Measurements from ENCODE around the gene SERPINI1. TPM values are rescaled to one million over a fixed set of nuclear protein-coding genes. Genes with fewer than 3 reads are reported as not detected.
A peak's percentile ranks its signal among the peaks of the same experiment; 100 is the strongest.

The SERPINI1 gene
- total RNA-seq, 1 experiment from 2014 or later = 6.0 TPM

GRCh38 chr3:167736264-167736787 lies 805 bp downstream of the SERPINI1 start:
- Histone ChIP-seq H2BK15ac (ENCODE audit: low read depth, low read length) (no peak overlapping the region), H3K4me1 (ENCODE audit: insufficient read depth, low read length) (no peaks in the 10 kb centered on the region), H3K79me2 (ENCODE audit: insufficient read depth, low read length) (peaks cover 18% of the 10 kb centered on the region), H3K4me2 (ENCODE audit: insufficient read depth, insufficient read length, low read length) (peak overlapping the region; percentile 75), H3K23ac (ENCODE audit: insufficient read length, low read depth, low read length) (no peak overlapping the region), H3K23me2 (ENCODE audit: insufficient read length, low read depth, low read length, poor library complexity, severe bottlenecking) (no peaks in the 10 kb centered on the region), H4K5ac (ENCODE audit: insufficient read length, low read depth, low read length) (no peak overlapping the region), H3K79me1 (ENCODE audit: insufficient read depth, low read depth, low read length, poor library complexity, severe bottlenecking) (no peaks in the 10 kb centered on the region), H2BK20ac (ENCODE audit: low read depth, low read length, poor library complexity, severe bottlenecking) (no peak overlapping the region), H4K20me1 (ENCODE audit: control insufficient read depth, insufficient read depth, insufficient read length) (no peaks in the 10 kb centered on the region), H2BK120ac (ENCODE audit: low read depth, low read length, poor library complexity, severe bottlenecking) (no peak overlapping the region), H3K27ac (ENCODE audit: insufficient read length, low read depth, low read length) (no peak overlapping the region), H3K9me3 (ENCODE audit: control insufficient read depth, low read depth, low read length) (no peaks in the 10 kb centered on the region), H4K8ac (replicated peaks; ENCODE audit: insufficient read length, low read depth, low read length) (no peak overlapping the region), H2BK12ac (ENCODE audit: insufficient read length, low read depth, low read length) (no peak overlapping the region), H3K18ac (ENCODE audit: insufficient read length, low read depth, low read length) (no peak overlapping the region), H3T11ph (ENCODE audit: low read length) (no peak overlapping the region), H4K91ac (ENCODE audit: insufficient read length, low read depth, low read length) (no peak overlapping the region), H3K9ac (ENCODE audit: extremely low read depth, insufficient read length, low read length) (peak overlapping the region; percentile 63), H2AK5ac (ENCODE audit: insufficient read length, low read length) (no peak overlapping the region), H3K27me3 (ENCODE audit: insufficient read depth, low read length) (no peaks in the 10 kb centered on the region), H3K14ac (ENCODE audit: insufficient read depth, low read length) (no peak overlapping the region), H2BK5ac (ENCODE audit: insufficient read length, low read length) (no peak overlapping the region), H3K56ac (ENCODE audit: insufficient read length, low read depth, low read length) (no peak overlapping the region), H2AFZ (ENCODE audit: low read length) (no peak overlapping the region), H3K4ac (ENCODE audit: low read depth, low read length) (no peak overlapping the region)
- H3K36me3 Mint-ChIP-seq (ENCODE audit: insufficient read depth in 1 of 3, low read depth in 3 of 3) = no peaks in the 10 kb centered on the region; a peak in 2 of 7 replicates
- TF ChIP-seq CTCF (conservative IDR thresholded peaks at IDR 0.05) = no peak
- WGBS (ENCODE audit: extremely low coverage, insufficient read length, low lambda C conversion rate) = no CpG with 5 or more reads among the region's 7 CpGs
- no peak overlapping the region for H3K27ac Mint-ChIP-seq
- no peaks in the 10 kb centered on the region for H3K9me3 Mint-ChIP-seq
- no peak for DNase-seq
- H3K4me3 Mint-ChIP-seq = no peak overlapping the region
- peaks cover 28 to 29% of the 10 kb centered on the region in 2 experiments for H3K4me1 Mint-ChIP-seq
- H3K27me3 Mint-ChIP-seq (ENCODE audit: low read depth) = no peaks in the 10 kb centered on the region

Data from H9 (cell line).